Activated naive CD4-positive, alpha-beta T cell treated with anti-CD3 and anti-CD28 coated beads, Interleukin-2, amount 50 U/mL, for 24 hours (primary cell): ENCODE measurements around the gene SPIRE2.
"Not testable (repeated sequence)": the region's sequence is repeated elsewhere in the genome, so short reads cannot be mapped to it uniquely, and the experiment has no call there.

Experiments
- H3K27ac Mint-ChIP-seq: one replicate; pipeline ENCODE4 v1.8.0; 2021; ENCODE audit warnings: mild to moderate bottlenecking, mixed read lengths
- H3K27me3 Mint-ChIP-seq: one replicate; pipeline ENCODE4 v1.8.0; 2021; ENCODE audit warnings: mixed read lengths
- H3K36me3 Mint-ChIP-seq: one replicate; pipeline ENCODE4 v1.8.0; 2021; ENCODE audit warnings: mixed read lengths
- H3K4me1 Mint-ChIP-seq: one replicate; pipeline ENCODE4 v1.8.0; 2021; ENCODE audit warnings: mixed read lengths
- H3K4me3 Mint-ChIP-seq: one replicate; pipeline ENCODE4 v1.8.0; 2021; ENCODE audit warnings: mild to moderate bottlenecking, mixed read lengths
- H3K9me3 Mint-ChIP-seq: one replicate; pipeline ENCODE4 v1.8.0; 2021; ENCODE audit warnings: mixed read lengths

The SPIRE2 gene

GRCh38 chr16:89828199-89828869 is at the start of gene SPIRE2:
SPIRE2 (plus strand) TSS chr16:89828475; CDS start chr16:89828551, 76 bp downstream.
- Mint-ChIP-seq H3K9me3 (no peaks in the 10 kb centered on the region), H3K4me1 (peaks cover 7% of the 10 kb centered on the region), H3K4me3 (peak within 1 kb of the TSS; percentile 71), H3K36me3 (no peaks in the 10 kb centered on the region), H3K27me3 (peaks cover 10% of the 10 kb centered on the region), H3K27ac (no peak within 1 kb of the TSS)

- Mint-ChIP-seq H3K27me3 (no peaks in the 10 kb centered on the region), H3K4me1 (peaks cover 8% of the 10 kb centered on the region), H3K4me3 (no peak overlapping the region), H3K27ac (no peak overlapping the region), H3K9me3 (no peaks in the 10 kb centered on the region), H3K36me3 (peaks cover 2% of the 10 kb centered on the region)
Measured at GRCh38 chr16:89779231-89779908, 48.9 kb upstream of the SPIRE2 start.

- H3K9me3 Mint-ChIP-seq: no peaks in the 10 kb centered on the region
- peaks cover 3% of the 10 kb centered on the region for H3K36me3 Mint-ChIP-seq
- H3K27me3 Mint-ChIP-seq: no peaks in the 10 kb centered on the region
- H3K4me3 Mint-ChIP-seq: no peak overlapping the region
- no peak overlapping the region for H3K27ac Mint-ChIP-seq
- H3K4me1 Mint-ChIP-seq: peaks cover 13% of the 10 kb centered on the region
Measured at GRCh38 chr16:89779909-89780305, 48.4 kb upstream of the SPIRE2 start.

GRCh38 chr16:89782489-89782888 is 45.8 kb upstream of the SPIRE2 start:
- H3K27ac Mint-ChIP-seq: no peak overlapping the region
- H3K36me3 Mint-ChIP-seq: peaks cover 3% of the 10 kb centered on the region
- no peaks in the 10 kb centered on the region for H3K27me3 Mint-ChIP-seq
- H3K9me3 Mint-ChIP-seq: no peaks in the 10 kb centered on the region
- no peak overlapping the region for H3K4me3 Mint-ChIP-seq
- peaks cover 32% of the 10 kb centered on the region for H3K4me1 Mint-ChIP-seq

- H3K27ac Mint-ChIP-seq, H3K9me3 Mint-ChIP-seq, H3K27me3 Mint-ChIP-seq, H3K4me3 Mint-ChIP-seq, H3K36me3 Mint-ChIP-seq: not testable (repeated sequence)
- peaks cover 32% of the 10 kb centered on the region for H3K4me1 Mint-ChIP-seq
Measured at GRCh38 chr16:89783952-89784351, 44.3 kb upstream of the SPIRE2 start.

- H3K4me1 Mint-ChIP-seq: peaks cover 32% of the 10 kb centered on the region
- H3K36me3 Mint-ChIP-seq: peaks cover 3% of the 10 kb centered on the region
- no peaks in the 10 kb centered on the region for H3K9me3 Mint-ChIP-seq
- H3K27ac Mint-ChIP-seq: peak overlapping the region; percentile 26
- H3K27me3 Mint-ChIP-seq: no peaks in the 10 kb centered on the region
- no peak overlapping the region for H3K4me3 Mint-ChIP-seq
Measured at GRCh38 chr16:89784406-89784805, 43.9 kb upstream of the SPIRE2 start.

GRCh38 chr16:89785523-89786155 is 42.6 kb upstream of the SPIRE2 start:
- Mint-ChIP-seq H3K36me3 (peaks cover 3% of the 10 kb centered on the region), H3K9me3 (no peaks in the 10 kb centered on the region), H3K4me3 (peak overlapping the region; percentile 36), H3K4me1 (peaks cover 32% of the 10 kb centered on the region), H3K27me3 (no peaks in the 10 kb centered on the region), H3K27ac (peak overlapping the region; percentile 44)

- peaks cover 4% of the 10 kb centered on the region for H3K36me3 Mint-ChIP-seq
- H3K4me3 Mint-ChIP-seq: peak overlapping the region; percentile 43
- no peaks in the 10 kb centered on the region for H3K9me3 Mint-ChIP-seq
- H3K27ac Mint-ChIP-seq: peak overlapping the region; percentile 71
- H3K4me1 Mint-ChIP-seq: peaks cover 32% of the 10 kb centered on the region
- no peaks in the 10 kb centered on the region for H3K27me3 Mint-ChIP-seq
Measured at GRCh38 chr16:89786474-89787364, 41.6 kb upstream of the SPIRE2 start.

GRCh38 chr16:89787365-89787805 is 40.9 kb upstream of the SPIRE2 start:
- no peaks in the 10 kb centered on the region for H3K27me3 Mint-ChIP-seq
- H3K4me3 Mint-ChIP-seq: no peak overlapping the region
- H3K4me1 Mint-ChIP-seq: peaks cover 35% of the 10 kb centered on the region
- peaks cover 7% of the 10 kb centered on the region for H3K36me3 Mint-ChIP-seq
- H3K27ac Mint-ChIP-seq: no peak overlapping the region
- no peaks in the 10 kb centered on the region for H3K9me3 Mint-ChIP-seq

GRCh38 chr16:89791278-89791995 is 36.8 kb upstream of the SPIRE2 start:
- no peak overlapping the region for H3K4me3 Mint-ChIP-seq
- peaks cover 17% of the 10 kb centered on the region for H3K4me1 Mint-ChIP-seq
- H3K27me3 Mint-ChIP-seq: no peaks in the 10 kb centered on the region
- no peak overlapping the region for H3K27ac Mint-ChIP-seq
- no peaks in the 10 kb centered on the region for H3K9me3 Mint-ChIP-seq
- peaks cover 4% of the 10 kb centered on the region for H3K36me3 Mint-ChIP-seq

- H3K4me1 Mint-ChIP-seq: peaks cover 12% of the 10 kb centered on the region
- not testable (repeated sequence) for H3K27me3 Mint-ChIP-seq, H3K36me3 Mint-ChIP-seq, H3K4me3 Mint-ChIP-seq, H3K27ac Mint-ChIP-seq, H3K9me3 Mint-ChIP-seq
Measured at GRCh38 chr16:89793092-89793491, 35.2 kb upstream of the SPIRE2 start.

- H3K4me1 Mint-ChIP-seq: peaks cover 12% of the 10 kb centered on the region
Measured at GRCh38 chr16:89793955-89794354, 34.3 kb upstream of the SPIRE2 start.

GRCh38 chr16:89795676-89796075 is 32.6 kb upstream of the SPIRE2 start:
- H3K9me3 Mint-ChIP-seq: no peaks in the 10 kb centered on the region
- H3K27me3 Mint-ChIP-seq: no peaks in the 10 kb centered on the region
- peaks cover 12% of the 10 kb centered on the region for H3K4me1 Mint-ChIP-seq
- peaks cover 4% of the 10 kb centered on the region for H3K36me3 Mint-ChIP-seq
- H3K27ac Mint-ChIP-seq: no peak overlapping the region
- H3K4me3 Mint-ChIP-seq: no peak overlapping the region

More at GRCh38 chr16:89793955-89794354, 34.3 kb upstream of the SPIRE2 start:
- peaks cover 4% of the 10 kb centered on the region for H3K36me3 Mint-ChIP-seq
- H3K4me3 Mint-ChIP-seq: no peak overlapping the region
- H3K27me3 Mint-ChIP-seq: no peaks in the 10 kb centered on the region
- H3K9me3 Mint-ChIP-seq: no peaks in the 10 kb centered on the region
- no peak overlapping the region for H3K27ac Mint-ChIP-seq

GRCh38 chr16:89796104-89796503 is 32.2 kb upstream of the SPIRE2 start:
- Mint-ChIP-seq H3K27me3 (no peaks in the 10 kb centered on the region), H3K4me1 (peaks cover 12% of the 10 kb centered on the region), H3K4me3 (no peak overlapping the region), H3K9me3 (no peaks in the 10 kb centered on the region), H3K36me3 (peaks cover 3% of the 10 kb centered on the region), H3K27ac (no peak overlapping the region)

GRCh38 chr16:89798126-89798525 is 30.1 kb upstream of the SPIRE2 start:
- Mint-ChIP-seq H3K4me3 (no peak overlapping the region), H3K27ac (no peak overlapping the region), H3K36me3 (no peaks in the 10 kb centered on the region), H3K4me1 (peaks cover 1% of the 10 kb centered on the region), H3K9me3 (no peaks in the 10 kb centered on the region), H3K27me3 (no peaks in the 10 kb centered on the region)
